A549 (cell line): ENCODE results near the gene TJP1.

ENCODE experiments used
- CBX8 ChIP-seq: fragments of 200-600 bp; sonication (generic); IDR thresholded peaks from 2 replicates; pipeline ENCODE4 v1.6.1; 2016
- CEBPB ChIP-seq, 2 experiments: fragments of >200 bp in 1 of 2; sonication (Bioruptor Twin) in 1 of 2; formaldehyde crosslinking in 1 of 2; IDR thresholded peaks; 2 replicates each; pipeline ENCODE4 v1.6.1; 2012 to 2016
- CTCF ChIP-seq: fragments of >200 bp; sonication (Bioruptor Twin); formaldehyde crosslinking; IDR thresholded peaks from 3 replicates; pipeline ENCODE4 v1.5.1; 2016
- EP300 ChIP-seq, 2 experiments: fragments of >200 bp; sonication (Bioruptor Twin); formaldehyde crosslinking; IDR thresholded peaks; 2 replicates in 1 of 2; 3 replicates in 1 of 2; pipeline ENCODE4 v1.6.1; 2016 to 2017
- FOSL2 ChIP-seq, 2 experiments: fragments of 450-650 bp in 1 of 2; fragments of >200 bp in 1 of 2; sonication (Bioruptor Twin) in 1 of 2; formaldehyde crosslinking; IDR thresholded peaks; 2 replicates each; pipeline versions ENCODE4 v1.5.0 to v1.6.1; 2016 to 2020; ENCODE audit warnings: mild to moderate bottlenecking in 1 of 2, moderate library complexity in 1 of 2
- KDM1A ChIP-seq: fragments of 200-600 bp; sonication (generic); IDR thresholded peaks from 2 replicates; pipeline ENCODE4 v1.6.1; 2016; ENCODE audit warnings: low read depth, mild to moderate bottlenecking
- NFE2L2 ChIP-seq: fragments of 150-350 bp; conservative IDR thresholded peaks from 2 replicates; pipeline ENCODE4 v1.6.1; 2014; ENCODE audit warnings: low read length
- PBX3 ChIP-seq: IDR thresholded peaks from 2 replicates; pipeline ENCODE4 v1.6.1; 2012
- POLR2A ChIP-seq: IDR thresholded peaks from 2 replicates; pipeline ENCODE4 v1.6.1; 2012; ENCODE audit warnings: mild to moderate bottlenecking, low read length
- POLR2AphosphoS2 ChIP-seq: conservative IDR thresholded peaks from 2 replicates; pipeline ENCODE4 v1.6.1; 2012; ENCODE audit warnings: low read length, improper control_type of control experiment, inconsistent platforms
- RNF2 ChIP-seq: fragments of 200-600 bp; sonication (generic); IDR thresholded peaks from 2 replicates; pipeline ENCODE4 v1.6.1; 2016; ENCODE audit warnings: low read depth, mild to moderate bottlenecking, antibody characterized with exemption, moderate library complexity, borderline replicate concordance

GRCh38 chr15:29866337-29866736, 44.1 kb upstream of the TJP1 start:
- no peak for TF ChIP-seq CTCF
- TF ChIP-seq POLR2A: no peak
- TF ChIP-seq CEBPB (IDR thresholded peaks at IDR 0.05): no peak
- TF ChIP-seq EP300 (IDR thresholded peaks at IDR 0.05): no peak
- no peak for TF ChIP-seq CBX8
- no peak for TF ChIP-seq NFE2L2
- no peak for TF ChIP-seq FOSL2 (IDR thresholded peaks at IDR 0.05)
- TF ChIP-seq FOSL2 (CRISPR knock-in tag; IDR thresholded peaks at IDR 0.05): no peak
- TF ChIP-seq RNF2: no peak
- TF ChIP-seq POLR2AphosphoS2: no peak
- TF ChIP-seq PBX3: no peak
- TF ChIP-seq KDM1A: no peak
